Mesendoderm (in vitro differentiated cells): ENCODE data around the gene POGLUT3.

Experiments used
- DNase-seq: peaks from one replicate; pipeline ENCODE4 v3.0.0; 2013
- H2AK5ac ChIP-seq: 2 replicates; pipeline ENCODE4 v1.6.1; 2013; ENCODE audit warnings: low read length, inconsistent platforms
- H2BK120ac ChIP-seq: 2 replicates; pipeline ENCODE4 v1.6.1; 2013; ENCODE audit warnings: low read depth, mild to moderate bottlenecking, low read length, moderate library complexity, mixed read lengths
- H2BK15ac ChIP-seq: replicated peaks from 2 replicates; pipeline ENCODE4 v1.6.1; 2013; ENCODE audit warnings: low read depth, mild to moderate bottlenecking, moderate library complexity
- H2BK5ac ChIP-seq: 2 replicates; pipeline ENCODE4 v1.6.1; 2013; ENCODE audit warnings: low read length, inconsistent platforms
- H3K18ac ChIP-seq: 2 replicates; pipeline ENCODE4 v1.6.1; 2013; ENCODE audit warnings: mild to moderate bottlenecking, low read length, mixed read lengths
- H3K23ac ChIP-seq: one replicate; pipeline ENCODE4 v1.6.1; 2013; ENCODE audit warnings: low read length
- H3K27ac ChIP-seq: 2 replicates; pipeline ENCODE4 v1.5.1; 2013; ENCODE audit warnings: low read depth, mild to moderate bottlenecking, inconsistent platforms, low read length, moderate library complexity
- H3K27me3 ChIP-seq: 2 replicates; pipeline ENCODE4 v1.6.1; 2013; ENCODE audit warnings: low read length, control low read depth, mild to moderate bottlenecking, inconsistent platforms; ENCODE audit not compliant: insufficient read depth, poor library complexity
- H3K36me3 ChIP-seq: 2 replicates; pipeline ENCODE4 v1.6.1; 2013; ENCODE audit warnings: low read length, inconsistent platforms; ENCODE audit not compliant: control insufficient read depth, insufficient read depth
- H3K4ac ChIP-seq: one replicate; pipeline ENCODE4 v1.6.1; 2013; ENCODE audit warnings: low read depth, mild to moderate bottlenecking, low read length, moderate library complexity
- H3K4me1 ChIP-seq: 2 replicates; pipeline ENCODE4 v1.6.1; 2013; ENCODE audit warnings: low read depth, low read length, inconsistent platforms; ENCODE audit not compliant: control insufficient read depth
- H3K4me2 ChIP-seq: 2 replicates; pipeline ENCODE4 v1.6.1; 2013; ENCODE audit warnings: low read length
- H3K4me3 ChIP-seq: 2 replicates; pipeline ENCODE4 v1.5.1; 2013; ENCODE audit warnings: mild to moderate bottlenecking, low read length
- H3K56ac ChIP-seq: one replicate; pipeline ENCODE4 v1.6.1; 2013; ENCODE audit warnings: low read length
- H3K79me1 ChIP-seq: 2 replicates; pipeline ENCODE4 v1.6.1; 2013; ENCODE audit warnings: low read length, inconsistent platforms
- H3K79me2 ChIP-seq: 2 replicates; pipeline ENCODE4 v1.6.1; 2013; ENCODE audit warnings: mild to moderate bottlenecking, low read length; ENCODE audit not compliant: control insufficient read depth, insufficient read depth
- H3K9ac ChIP-seq: 2 replicates; pipeline ENCODE4 v1.6.1; 2013; ENCODE audit warnings: low read length, inconsistent platforms
- H4K5ac ChIP-seq: one replicate; pipeline ENCODE4 v1.6.1; 2013; ENCODE audit warnings: low read length
- H4K8ac ChIP-seq: one replicate; pipeline ENCODE4 v1.6.1; 2013; ENCODE audit warnings: low read depth, mild to moderate bottlenecking, control low read depth, low read length, moderate library complexity
- WGBS: extraction: QIAGEN DNeasy Blood & Tissue Kit; methylation state at CpG from one replicate; pipeline ENCODE4 v1.1.7; 2013; ENCODE audit warnings: low lambda C conversion rate, missing lambda C conversion rate; ENCODE audit not compliant: insufficient coverage; ENCODE audit errors: extremely low coverage; 5-methylcytosine and 5-hydroxymethylcytosine counted together

The POGLUT3 gene

DNA sequence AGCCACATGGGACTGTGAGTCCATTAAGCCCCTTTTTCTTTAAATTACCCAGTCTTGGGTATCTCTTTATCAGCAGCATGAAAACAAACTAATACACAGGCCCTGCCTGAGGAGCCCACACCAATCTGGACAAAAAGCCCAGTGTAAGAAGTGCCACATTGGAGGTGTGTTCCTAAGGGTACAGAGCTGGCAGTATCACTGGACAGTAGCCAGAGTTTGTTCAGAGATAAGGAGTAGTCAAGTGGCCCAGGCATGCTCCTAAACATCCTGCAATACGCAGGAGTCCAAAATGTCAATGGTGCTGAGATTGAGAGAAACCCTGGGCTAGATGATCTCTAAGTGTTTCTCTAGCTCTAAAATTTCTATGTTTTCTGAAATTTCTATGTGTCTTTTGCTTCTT lies 27.0 kb upstream of the POGLUT3 start:
- Histone ChIP-seq H3K23ac (no peak overlapping the region), H3K4me2 (no peak overlapping the region), H3K27me3 (no peaks in the 10 kb centered on the region), H3K18ac (no peak overlapping the region), H2BK120ac (no peak overlapping the region), H3K36me3 (no peaks in the 10 kb centered on the region), H3K4me3 (no peak overlapping the region), H3K4ac (no peak overlapping the region), H3K56ac (no peak overlapping the region), H2BK15ac (no peak overlapping the region), H2BK5ac (no peak overlapping the region), H4K8ac (no peak overlapping the region), H3K79me2 (no peaks in the 10 kb centered on the region), H3K79me1 (no peaks in the 10 kb centered on the region), H3K27ac (no peak overlapping the region), H2AK5ac (no peak overlapping the region), H4K5ac (no peak overlapping the region), H3K9ac (no peak overlapping the region), H3K4me1 (no peaks in the 10 kb centered on the region)
- DNase-seq: no peak
- WGBS: no CpG with 5 or more reads among the region's 1 CpG

DNA sequence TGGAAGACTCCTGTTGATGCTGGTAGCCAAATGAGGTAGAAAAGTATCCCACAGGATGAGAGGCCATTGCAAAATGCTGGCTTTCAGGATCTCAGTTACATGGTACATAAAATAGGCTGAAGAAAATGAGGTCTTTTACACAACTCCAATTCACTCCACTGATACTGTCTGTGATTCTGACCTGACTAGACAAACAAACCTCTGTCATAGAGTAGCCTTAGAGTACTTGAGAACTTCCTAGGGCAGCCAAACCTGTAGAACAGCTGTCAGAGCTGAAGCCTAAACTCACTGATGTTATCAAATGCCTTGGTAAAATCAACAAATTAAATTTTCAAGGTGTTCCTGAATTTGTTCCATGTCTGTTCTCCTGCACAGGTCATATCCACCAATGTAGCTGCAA lies 26.2 kb upstream of the POGLUT3 start:
- H3K23ac ChIP-seq: no peak overlapping the region
- no peak overlapping the region for H2BK5ac ChIP-seq
- H3K79me1 ChIP-seq: no peaks in the 10 kb centered on the region
- no peak overlapping the region for H3K4ac ChIP-seq
- no peaks in the 10 kb centered on the region for H3K4me1 ChIP-seq
- no peak for DNase-seq
- H3K4me2 ChIP-seq: no peak overlapping the region
- H3K9ac ChIP-seq: no peak overlapping the region
- no peak overlapping the region for H2AK5ac ChIP-seq
- no peak overlapping the region for H3K4me3 ChIP-seq
- no peak overlapping the region for H2BK120ac ChIP-seq
- H3K27me3 ChIP-seq: no peaks in the 10 kb centered on the region
- no peaks in the 10 kb centered on the region for H3K36me3 ChIP-seq
- H3K18ac ChIP-seq: no peak overlapping the region
- no peaks in the 10 kb centered on the region for H3K79me2 ChIP-seq
- no peak overlapping the region for H2BK15ac ChIP-seq
- H3K56ac ChIP-seq: no peak overlapping the region
- H4K5ac ChIP-seq: no peak overlapping the region
- no peak overlapping the region for H3K27ac ChIP-seq
- H4K8ac ChIP-seq: no peak overlapping the region

DNA sequence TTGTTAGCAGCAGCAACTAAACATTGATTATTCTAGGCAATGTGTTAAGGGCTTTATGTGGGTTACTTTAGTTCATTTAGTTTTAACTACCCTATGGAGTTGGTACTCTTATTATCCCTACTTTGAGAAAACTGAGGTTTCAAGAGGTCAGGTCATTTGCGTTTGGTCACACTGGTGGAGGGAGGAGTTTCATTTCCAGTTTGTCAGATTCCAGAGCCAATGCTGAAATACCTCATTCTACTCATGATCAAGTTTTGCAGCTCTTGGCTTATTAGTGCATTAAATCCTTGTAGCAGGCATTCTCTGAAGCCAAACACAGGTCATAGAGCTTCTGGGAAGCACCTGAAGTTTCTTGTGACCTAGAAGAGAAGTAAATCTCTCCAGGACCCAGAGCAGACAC lies 24.1 kb upstream of the POGLUT3 start:
- Histone ChIP-seq H3K27me3 (no peaks in the 10 kb centered on the region), H2BK120ac (no peak overlapping the region), H3K9ac (no peak overlapping the region), H3K27ac (no peak overlapping the region), H3K56ac (no peak overlapping the region), H2AK5ac (no peak overlapping the region), H2BK5ac (no peak overlapping the region), H4K5ac (no peak overlapping the region), H3K4me3 (no peak overlapping the region), H3K79me2 (no peaks in the 10 kb centered on the region), H4K8ac (no peak overlapping the region), H3K18ac (no peak overlapping the region), H3K23ac (no peak overlapping the region), H3K4ac (no peak overlapping the region), H3K4me1 (no peaks in the 10 kb centered on the region), H3K36me3 (no peaks in the 10 kb centered on the region), H3K79me1 (no peaks in the 10 kb centered on the region), H3K4me2 (no peak overlapping the region), H2BK15ac (no peak overlapping the region)
- WGBS: no CpG with 5 or more reads among the region's 1 CpG
- no peak for DNase-seq

DNA sequence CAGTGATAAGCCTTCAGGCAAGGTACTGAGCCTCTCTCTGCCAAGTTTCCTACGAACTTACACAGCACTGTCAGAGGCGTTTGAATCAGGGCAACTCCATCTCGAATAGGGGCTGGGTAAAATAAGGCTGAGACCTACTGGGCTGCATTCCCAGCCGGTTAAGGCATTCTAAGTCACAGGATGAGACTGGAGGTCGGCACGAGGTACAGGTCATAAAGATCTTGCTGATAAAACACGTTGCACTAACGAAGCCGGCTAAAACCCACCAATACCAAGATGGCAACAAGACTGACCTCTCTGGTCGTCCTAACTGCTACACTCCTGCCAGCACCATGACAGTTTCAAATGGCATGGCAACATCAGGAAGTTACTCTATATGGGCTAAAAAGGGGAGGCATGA lies 20.4 kb upstream of the POGLUT3 start:
- no peak overlapping the region for H3K4me2 ChIP-seq
- no peak overlapping the region for H3K4me3 ChIP-seq
- no peak overlapping the region for H2BK15ac ChIP-seq
- no peak overlapping the region for H4K8ac ChIP-seq
- H3K18ac ChIP-seq: no peak overlapping the region
- no peaks in the 10 kb centered on the region for H3K79me2 ChIP-seq
- no peak overlapping the region for H3K4ac ChIP-seq
- H2BK120ac ChIP-seq: no peak overlapping the region
- no peak overlapping the region for H3K9ac ChIP-seq
- H2AK5ac ChIP-seq: no peak overlapping the region
- H3K27me3 ChIP-seq: no peaks in the 10 kb centered on the region
- H3K4me1 ChIP-seq: no peaks in the 10 kb centered on the region
- no peak overlapping the region for H4K5ac ChIP-seq
- peak; percentile 47 for DNase-seq
- H2BK5ac ChIP-seq: no peak overlapping the region
- no peak overlapping the region for H3K27ac ChIP-seq
- H3K79me1 ChIP-seq: no peaks in the 10 kb centered on the region
- WGBS: no CpG with 5 or more reads among the region's 10 CpGs
- H3K36me3 ChIP-seq: no peaks in the 10 kb centered on the region
- H3K23ac ChIP-seq: no peak overlapping the region
- H3K56ac ChIP-seq: no peak overlapping the region

DNA sequence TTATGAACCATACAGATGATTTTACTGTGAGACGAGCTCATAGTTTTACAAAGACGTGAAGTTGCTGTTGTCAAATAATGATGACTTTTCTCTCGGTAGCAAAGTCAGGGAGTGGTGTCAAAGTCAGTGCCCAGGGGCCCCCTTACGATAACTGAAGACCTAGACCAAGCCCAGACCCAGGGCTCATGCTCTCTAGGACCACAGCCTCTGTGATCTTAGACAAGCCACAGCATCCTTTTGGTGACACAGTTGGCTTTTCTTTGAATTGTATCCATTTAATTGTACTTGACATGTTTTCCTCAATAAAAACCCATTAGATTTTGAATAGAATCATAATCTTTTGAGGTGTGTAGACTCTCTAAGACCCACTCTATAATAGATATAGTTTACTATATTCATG lies 17.9 kb upstream of the POGLUT3 start:
- no peak overlapping the region for H4K8ac ChIP-seq
- H3K9ac ChIP-seq: no peak overlapping the region
- no peak overlapping the region for H3K18ac ChIP-seq
- H3K79me2 ChIP-seq: no peaks in the 10 kb centered on the region
- no peak overlapping the region for H3K23ac ChIP-seq
- no peak overlapping the region for H3K4me3 ChIP-seq
- H4K5ac ChIP-seq: no peak overlapping the region
- H3K4ac ChIP-seq: no peak overlapping the region
- no peaks in the 10 kb centered on the region for H3K36me3 ChIP-seq
- no peak overlapping the region for H2BK120ac ChIP-seq
- no peaks in the 10 kb centered on the region for H3K27me3 ChIP-seq
- no peaks in the 10 kb centered on the region for H3K79me1 ChIP-seq
- H3K4me1 ChIP-seq: no peaks in the 10 kb centered on the region
- no CpG with 5 or more reads among the region's 4 CpGs for WGBS
- H2BK5ac ChIP-seq: no peak overlapping the region
- no peak overlapping the region for H3K27ac ChIP-seq
- no peak for DNase-seq
- H3K56ac ChIP-seq: no peak overlapping the region
- H3K4me2 ChIP-seq: no peak overlapping the region
- H2AK5ac ChIP-seq: no peak overlapping the region
- no peak overlapping the region for H2BK15ac ChIP-seq

DNA sequence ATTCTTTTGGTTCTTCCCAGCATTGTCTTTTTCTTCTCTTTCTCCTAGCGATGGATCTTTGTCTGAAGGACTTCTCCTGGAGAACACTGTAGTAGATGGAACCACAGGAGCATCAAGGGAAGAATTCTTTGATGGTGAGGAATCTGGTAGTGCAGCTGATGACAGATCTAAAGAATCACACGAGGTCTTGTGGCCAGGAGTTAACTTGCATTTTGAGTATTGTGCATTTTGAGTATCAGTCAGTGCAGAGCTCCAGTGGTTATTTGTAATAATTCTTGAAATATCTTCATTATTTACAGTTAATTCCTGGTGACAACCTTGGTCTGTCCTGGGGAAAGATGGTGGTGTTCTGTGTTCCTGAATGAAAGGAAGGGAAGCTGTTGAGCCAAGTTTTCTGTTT lies 14.5 kb upstream of the POGLUT3 start:
- Histone ChIP-seq H3K9ac (no peak overlapping the region), H3K79me1 (no peaks in the 10 kb centered on the region), H4K8ac (no peak overlapping the region), H3K36me3 (no peaks in the 10 kb centered on the region), H2BK5ac (no peak overlapping the region), H3K56ac (no peak overlapping the region), H3K79me2 (no peaks in the 10 kb centered on the region), H3K4me2 (no peak overlapping the region), H4K5ac (no peak overlapping the region), H3K23ac (no peak overlapping the region), H3K27me3 (no peaks in the 10 kb centered on the region), H3K4ac (no peak overlapping the region), H3K18ac (no peak overlapping the region), H2BK15ac (no peak overlapping the region), H2AK5ac (no peak overlapping the region), H3K27ac (no peak overlapping the region), H3K4me1 (no peaks in the 10 kb centered on the region), H3K4me3 (no peak overlapping the region), H2BK120ac (no peak overlapping the region)
- whole genome bisulfite sequencing: no CpG with 5 or more reads among the region's 2 CpGs
- no peak for DNase-seq
